Measurements from ENCODE around the gene CFAP210. TPM values are rescaled to one million over a fixed set of nuclear protein-coding genes. Genes with fewer than 3 reads are reported as not detected.

The CFAP210 gene
- total and polyA plus RNA-seq, 9 of the 15 experiments (the other 6 are each of a cell fraction or from before 2014, with no cell fraction given) = 0.75 to 3.6 (median 1.3) TPM

DNA sequence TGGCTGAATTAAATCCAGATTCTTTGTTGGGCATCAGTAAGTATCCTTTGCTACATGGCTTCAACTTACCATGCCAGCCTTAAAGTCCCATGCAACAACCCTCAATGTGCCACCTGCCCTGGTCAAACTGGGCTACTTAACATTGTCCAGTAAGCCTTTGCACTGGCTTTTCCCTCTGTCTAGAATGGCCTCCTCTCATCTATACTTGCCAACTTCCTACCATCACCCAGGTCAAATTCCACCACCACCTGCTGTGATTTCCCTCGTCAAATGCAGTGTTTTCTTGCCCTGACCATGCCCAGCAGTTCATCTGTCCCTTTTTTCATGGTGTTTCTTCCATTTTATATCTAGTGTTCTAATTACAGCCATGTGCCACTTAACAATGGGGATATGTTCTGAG, 45.1 kb upstream of the CFAP210 start:
- ChIA-PET CTCF (ENCODE audit: low intra/inter-chr PET ratio) (no interaction called here), POLR2A (interaction anchor here (1.7 kb wide), 1 partner anchor 11 kb away, joined by 8 read pairs; no protein-coding TSS in a partner anchor)
- peaks cover 60% of the 10 kb centered on the region for H3K36me3 ChIP-seq (ENCODE audit: control insufficient read depth, insufficient read depth, low read length)
- no peak for ATAC-seq
- no peak overlapping the region for H2AFZ ChIP-seq (ENCODE audit: low read depth, low read length)
- in situ Hi-C loops (cut with MboI) = no loop called here
- no peak overlapping the region for H3K4me3 ChIP-seq
- peaks cover 52% of the 10 kb centered on the region for H3K79me2 ChIP-seq (ENCODE audit: control insufficient read depth, insufficient read depth, low read length)
- 85% methylated on average over 1 of the region's 1 CpG for WGBS (ENCODE audit: insufficient coverage, low coverage, missing lambda C conversion rate)
- FAIRE-seq = no peak
- peaks cover 6 to 22% of the 10 kb centered on the region in 2 experiments for H3K4me1 ChIP-seq (replicated peaks in 1 of 2; ENCODE audit: control insufficient read depth in 2 of 2, insufficient read depth in 2 of 2, low read length in 2 of 2)
- TF ChIP-seq RBM15 (IDR thresholded peaks at IDR 0.05; ENCODE audit: insufficient read depth, low read length) (no peak), HDAC6 (IDR thresholded peaks at IDR 0.05; ENCODE audit: low read depth, low read length) (no peak), RBM22 (IDR thresholded peaks at IDR 0.05; ENCODE audit: low read depth, low read length, poor library complexity, severe bottlenecking) (no peak), PCBP2 (IDR thresholded peaks at IDR 0.05; ENCODE audit: low read depth, low read length, poor library complexity, severe bottlenecking) (no peak), ATF7 (IDR thresholded peaks at IDR 0.05) (no peak), RB1 (IDR thresholded peaks at IDR 0.05; ENCODE audit: low read depth) (no peak)
- no TSS peak for BruUV-seq (replicated peaks)
- no peaks in the 10 kb centered on the region for H3K9me3 ChIP-seq (replicated peaks; ENCODE audit: control insufficient read depth, insufficient read depth, low read depth, low read length)
- no peaks in the 10 kb centered on the region for H4K20me1 ChIP-seq (replicated peaks; ENCODE audit: control insufficient read depth, insufficient read depth, low read length)
- H3K27ac ChIP-seq (ENCODE audit: extremely low read depth, low read depth, low read length) = no peak overlapping the region; the same call in 2 of the 3 replicates
- H3K9me1 ChIP-seq (ENCODE audit: control insufficient read depth, insufficient read depth, low read length) = no peaks in the 10 kb centered on the region
- H3K27me3 ChIP-seq (ENCODE audit: control insufficient read depth in 2 of 2, insufficient read depth in 2 of 2, low read length in 2 of 2) = no peaks in the 10 kb centered on the region
- intact Hi-C loops (cut with micrococcal nuclease) = no loop called here
- H3K4me2 ChIP-seq (ENCODE audit: insufficient read depth, low read length) = no peak overlapping the region
- no peak for DNase-seq (ENCODE audit: extremely low read depth in 1 of 4, low spot score in 3 of 4)
- H3K9ac ChIP-seq (ENCODE audit: insufficient read depth in 1 of 2, low read depth in 2 of 2, low read length in 2 of 2) = no peak overlapping the region; a peak in 1 of 4 replicates
